Large intestine (tissue), 3 donors: ENCODE data around the gene RBM17. TPM values are rescaled to one million over a fixed set of nuclear protein-coding genes. Genes with fewer than 3 reads are reported as not detected.
"Not testable (repeated sequence)": the region's sequence is repeated elsewhere in the genome, so short reads cannot be mapped to it uniquely, and the experiment has no call there.

Experiments
- DNase-seq, 2 donors: peaks; one replicate each; pipeline versions ENCODE4 v3.0.0 to v3.0.0-alpha.2; 2013
- H3K27ac ChIP-seq: one replicate; pipeline ENCODE4 v1.5.1; 2013; ENCODE audit warnings: low read length
- H3K27me3 ChIP-seq: 2 replicates; pipeline ENCODE4 v1.6.1; 2013; ENCODE audit warnings: low read length; ENCODE audit not compliant: control insufficient read depth, insufficient read depth
- H3K36me3 ChIP-seq: 2 replicates; pipeline ENCODE4 v1.6.1; 2013; ENCODE audit warnings: low read length; ENCODE audit not compliant: control insufficient read depth, insufficient read depth
- H3K4me1 ChIP-seq: one replicate; pipeline ENCODE4 v1.6.1; 2013; ENCODE audit warnings: low read length; ENCODE audit not compliant: control insufficient read depth, insufficient read depth
- H3K4me3 ChIP-seq: one replicate; pipeline ENCODE4 v1.5.1; 2013; ENCODE audit warnings: low read length
- H3K9me3 ChIP-seq: one replicate; pipeline ENCODE4 v1.6.1; 2013; ENCODE audit warnings: mild to moderate bottlenecking, low read depth, low read length, moderate library complexity; ENCODE audit not compliant: control insufficient read depth
- WGBS: methylation state at CpG from one replicate; pipeline ENCODE4 v1.1.5; 2013; ENCODE audit warnings: low lambda C conversion rate; ENCODE audit not compliant: insufficient coverage; 5-methylcytosine and 5-hydroxymethylcytosine counted together
- polyA plus RNA-seq: library from polyadenylated mRNA; unstranded; fragments of 120-200 nt; gene quantifications from one replicate; pipeline ENCODE4 v1.2.1, GENCODE V29; 2013

The RBM17 gene
- polyA plus RNA-seq, 1 donor: 125 TPM

GRCh38 chr10:6135039-6135438, 46.2 kb downstream of the RBM17 start:
- H3K36me3 ChIP-seq: no peaks in the 10 kb centered on the region
- no peaks in the 10 kb centered on the region for H3K9me3 ChIP-seq
- no peak for DNase-seq
- H3K27ac ChIP-seq: no peak overlapping the region
- H3K27me3 ChIP-seq: peaks cover 51% of the 10 kb centered on the region
- no peak overlapping the region for H3K4me3 ChIP-seq
- 20% methylated on average over 1 of the region's 6 CpGs for WGBS
- no peaks in the 10 kb centered on the region for H3K4me1 ChIP-seq

- no peaks in the 10 kb centered on the region for H3K9me3 ChIP-seq
- H3K27me3 ChIP-seq: peaks cover 54% of the 10 kb centered on the region
- no peak overlapping the region for H3K4me3 ChIP-seq
- 100% methylated on average over 2 of the region's 8 CpGs for WGBS
- no peaks in the 10 kb centered on the region for H3K36me3 ChIP-seq
- DNase-seq: no peak
- no peaks in the 10 kb centered on the region for H3K4me1 ChIP-seq
- no peak overlapping the region for H3K27ac ChIP-seq
These were observed 46.8 kb downstream of the RBM17 start for GRCh38 chr10:6135589-6136168.

- H3K27ac ChIP-seq: no peak overlapping the region
- peaks cover 55% of the 10 kb centered on the region for H3K27me3 ChIP-seq
- WGBS: 70% methylated on average over 3 of the region's 20 CpGs
- H3K4me3 ChIP-seq: no peak overlapping the region
- H3K36me3 ChIP-seq: no peaks in the 10 kb centered on the region
- H3K9me3 ChIP-seq: no peaks in the 10 kb centered on the region
- DNase-seq: no peak
- no peaks in the 10 kb centered on the region for H3K4me1 ChIP-seq
These were observed 47.7 kb downstream of the RBM17 start for GRCh38 chr10:6136215-6137201.

- no peak overlapping the region for H3K4me3 ChIP-seq
- no peaks in the 10 kb centered on the region for H3K4me1 ChIP-seq
- WGBS: 100% methylated on average over 3 of the region's 11 CpGs
- peaks cover 71% of the 10 kb centered on the region for H3K27me3 ChIP-seq
- H3K36me3 ChIP-seq: no peaks in the 10 kb centered on the region
- no peaks in the 10 kb centered on the region for H3K9me3 ChIP-seq
- DNase-seq: no peak
- no peak overlapping the region for H3K27ac ChIP-seq
These were observed 49.6 kb downstream of the RBM17 start for GRCh38 chr10:6138456-6138855.

- DNase-seq: no peak
- no peaks in the 10 kb centered on the region for H3K4me1 ChIP-seq
- H3K9me3 ChIP-seq: no peaks in the 10 kb centered on the region
- peaks cover 70% of the 10 kb centered on the region for H3K27me3 ChIP-seq
- H3K4me3 ChIP-seq: no peak overlapping the region
- H3K27ac ChIP-seq: no peak overlapping the region
- no CpG with 5 or more reads among the region's 11 CpGs for WGBS
- no peaks in the 10 kb centered on the region for H3K36me3 ChIP-seq
These were observed 50.6 kb downstream of the RBM17 start for GRCh38 chr10:6139470-6139869.

GRCh38 chr10:6140141-6140841, 51.5 kb downstream of the RBM17 start:
- no peak overlapping the region for H3K27ac ChIP-seq
- H3K9me3 ChIP-seq: no peaks in the 10 kb centered on the region
- no peak overlapping the region for H3K4me3 ChIP-seq
- DNase-seq: no peak
- no peaks in the 10 kb centered on the region for H3K36me3 ChIP-seq
- WGBS: no CpG with 5 or more reads among the region's 28 CpGs
- peaks cover 70% of the 10 kb centered on the region for H3K27me3 ChIP-seq
- H3K4me1 ChIP-seq: no peaks in the 10 kb centered on the region

GRCh38 chr10:6140965-6141295, 52.1 kb downstream of the RBM17 start:
- Histone ChIP-seq H3K9me3 (peaks cover 2% of the 10 kb centered on the region), H3K27ac (no peak overlapping the region), H3K4me1 (no peaks in the 10 kb centered on the region), H3K27me3 (peaks cover 74% of the 10 kb centered on the region), H3K4me3 (no peak overlapping the region), H3K36me3 (no peaks in the 10 kb centered on the region)
- DNase-seq: no peak
- no CpG with 5 or more reads among the region's 8 CpGs for WGBS

GRCh38 chr10:6141296-6142151, 52.7 kb downstream of the RBM17 start:
- no peaks in the 10 kb centered on the region for H3K36me3 ChIP-seq
- no peak overlapping the region for H3K4me3 ChIP-seq
- peaks cover 72% of the 10 kb centered on the region for H3K27me3 ChIP-seq
- H3K4me1 ChIP-seq: no peaks in the 10 kb centered on the region
- peaks cover 2% of the 10 kb centered on the region for H3K9me3 ChIP-seq
- WGBS: no CpG with 5 or more reads among the region's 30 CpGs
- no peak overlapping the region for H3K27ac ChIP-seq
- DNase-seq: no peak

GRCh38 chr10:6142186-6142585, 53.4 kb downstream of the RBM17 start:
- DNase-seq, H3K36me3 ChIP-seq, H3K4me3 ChIP-seq, H3K4me1 ChIP-seq, H3K27ac ChIP-seq, H3K9me3 ChIP-seq: not testable (repeated sequence)
- peaks cover 71% of the 10 kb centered on the region for H3K27me3 ChIP-seq
- no CpG with 5 or more reads among the region's 7 CpGs for WGBS

- no CpG with 5 or more reads among the region's 7 CpGs for WGBS
- DNase-seq: no peak
- peaks cover 2% of the 10 kb centered on the region for H3K9me3 ChIP-seq
- no peaks in the 10 kb centered on the region for H3K4me1 ChIP-seq
- no peak overlapping the region for H3K27ac ChIP-seq
- no peaks in the 10 kb centered on the region for H3K36me3 ChIP-seq
- no peak overlapping the region for H3K4me3 ChIP-seq
- peaks cover 75% of the 10 kb centered on the region for H3K27me3 ChIP-seq
These were observed 53.8 kb downstream of the RBM17 start for GRCh38 chr10:6142644-6143043.
